HepG2 (cell line): ENCODE data around the gene GPC3. TPM values are rescaled to one million over a fixed set of nuclear protein-coding genes. Genes with fewer than 3 reads are reported as not detected.
A peak's percentile ranks its signal among the peaks of the same experiment; 100 is the strongest.

Experiments used
- ATAC-seq: fragments of 200-7000 bp; cut with Tn5 transposase; 3 replicates; pipeline ENCODE4 v1.9.1; 2020; ENCODE audit warnings: mild to moderate bottlenecking, moderate library complexity
- BruUV-seq: library from RNA; stranded (reverse); fragments of 400-500 nt; replicated peaks from 2 replicates; lab custom pipeline; 2021; lab: Mats Ljungman, UMichigan
- CTCF ChIA-PET: fragments of 300-600 bp; formaldehyde crosslinking; extraction: SDS; loops from one replicate; lab custom pipeline; 2021; ENCODE audit warnings: low total read pairs, inconsistent platforms, low intra/inter-chr PET ratio; lab: Yijun Ruan, JAX
- POLR2A ChIA-PET: fragments of 350-600 bp; sonication (Branson Sonifier 250); formaldehyde crosslinking; loops from one replicate; lab custom pipeline; 2020; ENCODE audit warnings: antibody characterized with exemption, inconsistent platforms; lab: Yijun Ruan, JAX
- DNase-seq: peaks from one replicate; pipeline ENCODE4 v3.0.0-alpha.2; 2015; ENCODE audit warnings: low spot score
- FAIRE-seq: peaks from 3 replicates; lab custom pipeline; 2011; peaks lifted over from hg19 to GRCh38; lab: Jason Lieb, UNC
- H2AFZ ChIP-seq: one replicate; pipeline ENCODE4 v1.6.1; 2011; ENCODE audit warnings: low read length, inconsistent platforms
- H3K27ac ChIP-seq: fragments of 300-600 bp; 3 replicates; pipeline ENCODE4 v1.8.0; 2011; ENCODE audit warnings: mixed run types, mild to moderate bottlenecking, mixed read lengths, low read length, inconsistent platforms; ENCODE audit not compliant: insufficient read depth; ENCODE audit errors: extremely low read length
- H3K27me3 ChIP-seq, 2 experiments: fragments of 200-600 bp in 1 of 2; 2 replicates in 1 of 2; 3 replicates in 1 of 2; pipeline versions ENCODE4 v1.6.0 to v1.8.0; 2011; ENCODE audit warnings: low read length in 2 of 2, mild to moderate bottlenecking in 2 of 2, moderate library complexity in 2 of 2, inconsistent platforms in 1 of 2; ENCODE audit not compliant: insufficient read depth in 2 of 2, control insufficient read depth in 1 of 2
- H3K36me3 ChIP-seq, 2 experiments: fragments of 200-600 bp in 1 of 2; replicated peaks in 1 of 2; 2 replicates in 1 of 2; 3 replicates in 1 of 2; pipeline versions ENCODE4 v1.5.1 to v1.8.0; 2011; ENCODE audit warnings: low read length in 2 of 2, inconsistent platforms in 1 of 2; ENCODE audit not compliant: insufficient read depth in 2 of 2, control insufficient read depth in 1 of 2
- H3K4me1 ChIP-seq: 2 replicates; pipeline ENCODE4 v1.5.1; 2012; ENCODE audit warnings: low read length, inconsistent platforms; ENCODE audit not compliant: insufficient read depth
- H3K4me2 ChIP-seq: 2 replicates; pipeline ENCODE4 v1.6.0; 2011; ENCODE audit warnings: low read depth, low read length, inconsistent platforms
- H3K4me3 ChIP-seq, 3 experiments: fragments of 200-600 bp in 1 of 3; sonication (generic), shearing (Covaris generic) in 1 of 3; replicated peaks in 1 of 3; 2 replicates each; pipeline ENCODE4 v1.5.1; 2011 to 2016; ENCODE audit warnings: low read length in 3 of 3, inconsistent platforms in 2 of 3, low read depth in 2 of 3, mild to moderate bottlenecking in 2 of 3, control low read depth in 1 of 3, mixed read lengths in 1 of 3; ENCODE audit not compliant: insufficient read depth in 1 of 3
- H3K79me2 ChIP-seq: one replicate; pipeline ENCODE4 v1.6.1; 2011; ENCODE audit warnings: low read length, inconsistent platforms; ENCODE audit not compliant: insufficient read depth
- H3K9ac ChIP-seq: 2 replicates; pipeline ENCODE4 v1.6.0; 2011; ENCODE audit warnings: mild to moderate bottlenecking, low read depth, low read length, inconsistent platforms; ENCODE audit not compliant: insufficient read depth
- H3K9me3 ChIP-seq: 2 replicates; pipeline ENCODE4 v1.5.1; 2012; ENCODE audit warnings: mild to moderate bottlenecking, low read length
- H4K20me1 ChIP-seq: 2 replicates; pipeline ENCODE4 v1.6.0; 2011; ENCODE audit warnings: inconsistent platforms, mild to moderate bottlenecking, low read length, moderate library complexity; ENCODE audit not compliant: insufficient read depth
- ATF5 ChIP-seq: sonication (generic); formaldehyde crosslinking; IDR thresholded peaks from 2 replicates; pipeline ENCODE4 v1.4.0; 2020; ENCODE audit warnings: mild to moderate bottlenecking, low read depth, missing genetic modification reagents
- FOXC1 ChIP-seq: sonication (generic); formaldehyde crosslinking; IDR thresholded peaks from 2 replicates; pipeline ENCODE4 v1.8.0; 2022; ENCODE audit warnings: mild to moderate bottlenecking, missing genetic modification reagents, borderline replicate concordance
- GMEB2 ChIP-seq: IDR thresholded peaks from 2 replicates; pipeline ENCODE4 v1.6.1; 2016; ENCODE audit warnings: missing biosample characterization, missing genetic modification reagents, low read depth
- HNF4G ChIP-seq, 2 experiments: sonication (generic) in 1 of 2; formaldehyde crosslinking in 1 of 2; IDR thresholded peaks; 2 replicates each; pipeline versions ENCODE4 v1.4.0 to v1.6.1; 2011 to 2020; ENCODE audit warnings: borderline replicate concordance in 2 of 2, low read depth in 2 of 2, mild to moderate bottlenecking in 2 of 2, low read length in 1 of 2, missing genetic modification reagents in 1 of 2, moderate library complexity in 1 of 2
- IKZF4 ChIP-seq: sonication (generic); formaldehyde crosslinking; IDR thresholded peaks from 2 replicates; pipeline ENCODE4 v1.5.1; 2020; ENCODE audit warnings: borderline replicate concordance, mild to moderate bottlenecking, low read depth, missing genetic modification reagents; ENCODE audit errors: not compliant biosample characterization
- KLF13 ChIP-seq: sonication (generic); formaldehyde crosslinking; IDR thresholded peaks from 2 replicates; pipeline ENCODE4 v1.4.0; 2020; ENCODE audit warnings: mild to moderate bottlenecking, missing genetic modification reagents
- POGK ChIP-seq: sonication (generic); formaldehyde crosslinking; conservative IDR thresholded peaks from 2 replicates; pipeline ENCODE4 v1.8.0; 2022; ENCODE audit warnings: mild to moderate bottlenecking, moderate library complexity, missing genetic modification reagents
- POLR2AphosphoS2 ChIP-seq: IDR thresholded peaks from 2 replicates; pipeline ENCODE4 v1.6.1; 2011; ENCODE audit warnings: low read depth, low read length, improper control_type of control experiment
- POLR2AphosphoS5 ChIP-seq: IDR thresholded peaks from 2 replicates; pipeline ENCODE4 v1.6.1; 2012; ENCODE audit warnings: low read depth, low read length
- RBM22 ChIP-seq: fragments of 200-400 bp; formaldehyde crosslinking; optimal IDR thresholded peaks from 2 replicates; pipeline ENCODE3; 2017; ENCODE audit warnings: mild to moderate bottlenecking, low read length, moderate library complexity
- RBM39 ChIP-seq: fragments of 200-400 bp; formaldehyde crosslinking; IDR thresholded peaks from one replicate; pipeline ENCODE4 v1.6.1; 2018; ENCODE audit warnings: antibody characterized with exemption, mild to moderate bottlenecking, low read depth, low read length; ENCODE audit not compliant: poor library complexity, severe bottlenecking
- ZNF256 ChIP-seq: sonication (generic); formaldehyde crosslinking; conservative IDR thresholded peaks from 2 replicates; pipeline ENCODE4 v1.4.0; 2020; ENCODE audit warnings: missing genetic modification reagents
- ZNF331 ChIP-seq: sonication (generic); formaldehyde crosslinking; IDR thresholded peaks from 2 replicates; pipeline ENCODE4 v1.4.0; 2020; ENCODE audit warnings: missing genetic modification reagents
- ZNF615 ChIP-seq: sonication (generic); formaldehyde crosslinking; IDR thresholded peaks from 2 replicates; pipeline ENCODE4 v1.5.0; 2020; ENCODE audit warnings: mild to moderate bottlenecking, missing genetic modification reagents, borderline replicate concordance
- WGBS: methylation state at CpG from one replicate; pipeline ENCODE4 v1.1.6; 2017; ENCODE audit warnings: low lambda C conversion rate; 5-methylcytosine and 5-hydroxymethylcytosine counted together
- in situ Hi-C: cut with HindIII; loops from 2 replicates; pipeline ENCODE4 v1.10.0; 2017; ENCODE audit warnings: low pct_unique_long_range_greater_than_20kb; ENCODE audit not compliant: extremely low pct_ligation_motif_present
- intact Hi-C: fragments of 100-400 bp; cut with micrococcal nuclease; formaldehyde crosslinking; loops from one replicate; pipeline ENCODE4 v1.10.0; 2022; ENCODE audit not compliant: unreplicated experiment
- polyA plus RNA-seq, 8 experiments: library from polyadenylated mRNA; depleted of rRNA in 3 of 8; stranded (reverse) in 7 of 8; unstranded in 1 of 8; fragments of >200 nt; fragmentation: Illumina TruSeq in 4 of 8; extraction: Trizol in 4 of 8; gene quantifications; 2 replicates each; pipeline versions ENCODE4 v1.2.1 to v1.2.3, GENCODE V29; 2011 to 2016; ENCODE audit warnings: low read depth in 4 of 8, missing spikeins in 1 of 8, mixed read lengths in 1 of 8; ENCODE audit not compliant: insufficient read depth in 1 of 8
- total RNA-seq, 5 experiments: library from RNA; depleted of rRNA; stranded (reverse); fragments of >200 nt; fragmentation: Illumina TruSeq; extraction: Trizol; gene quantifications; 2 replicates each; pipeline ENCODE4 v1.2.3, GENCODE V29; 2016; ENCODE audit warnings: low read depth in 1 of 5

The GPC3 gene
- total and polyA plus RNA-seq, 2 of the 13 experiments (the other 11 are each of a cell fraction or from before 2014, with no cell fraction given), result 1,799 to 3,263 TPM

DNA sequence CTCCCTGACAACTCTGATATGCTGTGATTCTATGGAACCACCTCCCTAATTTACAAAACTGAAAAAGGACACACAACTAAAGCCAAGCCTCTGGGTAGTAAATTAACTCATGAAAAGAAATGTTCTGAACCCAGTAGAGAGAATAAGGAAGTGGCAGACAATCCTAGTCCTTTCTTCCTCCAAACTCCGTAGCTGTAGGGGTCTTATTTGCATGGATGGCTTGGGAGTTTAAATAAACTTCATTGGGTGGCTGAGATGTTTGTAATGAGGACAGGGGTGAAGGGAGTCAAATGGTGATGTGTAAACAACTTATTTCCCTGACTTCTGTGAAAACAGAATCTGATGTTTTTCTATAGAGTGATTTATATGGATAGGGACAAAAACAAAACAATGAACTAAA is 59.3 kb downstream of the GPC3 start:
- Histone ChIP-seq H3K27ac (no peak overlapping the region), H2AFZ (no peak overlapping the region), H3K4me2 (no peak overlapping the region), H3K9ac (no peak overlapping the region), H3K36me3 (peaks cover 1 to 46% of the 10 kb centered on the region in 2 experiments; a peak in 4 of 5 replicates), H3K27me3 (no peaks in the 10 kb centered on the region), H3K4me1 (peaks cover 73% of the 10 kb centered on the region), H3K79me2 (peaks cover 72% of the 10 kb centered on the region), H4K20me1 (peaks cover 88% of the 10 kb centered on the region), H3K9me3 (no peaks in the 10 kb centered on the region), H3K4me3 (no peak overlapping the region)
- FAIRE-seq, result peak; percentile 63
- intact Hi-C loops (no loop called here), in situ Hi-C loops (no loop called here)
- 91% methylated on average over 1 of the region's 1 CpG for WGBS
- no peak for DNase-seq
- ChIA-PET CTCF (no interaction called here), POLR2A (interaction anchor here (1.2 kb wide), 1 partner anchor 97 kb away, joined by 3 read pairs; no protein-coding TSS in a partner anchor)
- TSS peak; percentile 0 for BruUV-seq
- no peak for ATAC-seq
- TF ChIP-seq ZNF256 (CRISPR knock-in tag) (no peak), IKZF4 (no peak), POLR2AphosphoS5 (0 out of 2 replicates have a peak, but pooled peaks have one; percentile 30), ZNF331 (CRISPR knock-in tag) (no peak), RBM22 (peak; percentile 60), ZNF615 (CRISPR knock-in tag) (no peak)

- 91% methylated on average over 4 of the region's 4 CpGs for WGBS
- CTCF ChIA-PET, result no interaction called here
- no TSS peak for BruUV-seq
- TF ChIP-seq RBM39 (no peak), GMEB2 (CRISPR knock-in tag) (no peak), POGK (CRISPR knock-in tag) (no peak), POLR2AphosphoS2 (0 out of 2 replicates have a peak, but pooled peaks have one; percentile 14), HNF4G (IDR thresholded peaks at IDR 0.05; ENCODE audit: borderline replicate concordance, low read depth, low read length) (no peak), HNF4G (CRISPR knock-in tag; IDR thresholded peaks at IDR 0.05; ENCODE audit: borderline replicate concordance, low read depth) (no peak), KLF13 (no peak), ATF5 (CRISPR knock-in tag) (no peak), FOXC1 (no peak)
Observed at GRCh38 chrX:133924548-133924947, 60.8 kb downstream of the GPC3 start.

More at GRCh38 chrX:133924548-133924947, 60.8 kb downstream of the GPC3 start:
- DNase-seq (no peak), ATAC-seq (no peak), FAIRE-seq (no peak)
- Histone ChIP-seq H3K27ac (no peak overlapping the region), H3K4me1 (peaks cover 76% of the 10 kb centered on the region), H3K27me3 (no peaks in the 10 kb centered on the region), H4K20me1 (peaks cover 86% of the 10 kb centered on the region), H3K79me2 (peaks cover 73% of the 10 kb centered on the region), H3K4me2 (no peak overlapping the region), H3K36me3 (peaks cover 1 to 45% of the 10 kb centered on the region in 2 experiments), H3K4me3 (no peak overlapping the region), H3K9ac (no peak overlapping the region), H3K9me3 (no peaks in the 10 kb centered on the region), H2AFZ (no peak overlapping the region)
- POLR2A ChIA-PET, result no interaction called here
- in situ Hi-C loops, result no loop called here
- intact Hi-C loops, result no loop called here
